ENCODE data around the gene EHBP1.
"Not testable (repeated sequence)": the region's sequence is repeated elsewhere in the genome, so short reads cannot be mapped to it uniquely, and the experiment has no call there.

The EHBP1 gene

DNA sequence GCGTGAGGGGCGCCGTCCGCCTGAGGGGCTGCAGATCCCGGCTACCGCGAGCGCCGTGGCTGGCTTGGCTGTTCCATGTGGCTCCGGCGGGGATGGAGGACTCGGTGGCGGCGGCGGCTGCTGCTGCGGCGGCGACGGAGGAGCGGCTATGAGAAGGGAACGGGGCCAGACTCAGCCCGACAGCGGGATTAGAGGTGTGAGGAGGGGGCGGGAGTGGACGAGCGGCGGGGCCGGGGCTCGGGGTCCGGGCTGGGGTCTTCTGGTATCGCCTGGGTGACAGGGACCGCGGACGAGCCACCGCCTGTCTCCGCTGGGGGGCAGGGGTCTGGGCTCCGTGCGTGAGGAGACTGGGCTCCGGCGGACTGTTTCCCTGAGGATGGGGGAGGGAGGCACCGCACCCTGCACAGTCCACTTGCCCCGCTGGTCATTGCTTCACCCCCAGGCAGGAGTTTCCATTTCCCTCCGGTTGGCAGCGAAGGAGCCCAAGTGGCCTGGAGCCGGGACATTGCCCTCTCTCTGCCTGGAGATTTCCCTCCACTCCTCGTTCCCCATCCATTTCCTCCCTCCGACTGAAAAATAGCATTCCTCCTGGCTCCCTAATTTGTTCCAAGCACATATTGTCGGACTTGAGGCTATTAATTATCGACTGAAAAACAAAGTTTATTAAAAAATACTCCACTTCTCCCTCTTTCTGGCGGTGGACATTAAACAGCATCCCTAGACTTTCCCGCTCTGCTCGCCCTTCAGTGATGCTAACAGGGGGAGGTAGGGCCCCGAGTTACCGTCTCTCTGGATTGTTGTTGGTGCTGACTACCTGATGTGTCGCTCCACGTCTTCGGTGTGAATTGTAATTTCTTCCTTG is 577 bp downstream of the EHBP1 start:
- DNase-seq (ENCODE audit: low read depth), result peak; percentile 4

DNA sequence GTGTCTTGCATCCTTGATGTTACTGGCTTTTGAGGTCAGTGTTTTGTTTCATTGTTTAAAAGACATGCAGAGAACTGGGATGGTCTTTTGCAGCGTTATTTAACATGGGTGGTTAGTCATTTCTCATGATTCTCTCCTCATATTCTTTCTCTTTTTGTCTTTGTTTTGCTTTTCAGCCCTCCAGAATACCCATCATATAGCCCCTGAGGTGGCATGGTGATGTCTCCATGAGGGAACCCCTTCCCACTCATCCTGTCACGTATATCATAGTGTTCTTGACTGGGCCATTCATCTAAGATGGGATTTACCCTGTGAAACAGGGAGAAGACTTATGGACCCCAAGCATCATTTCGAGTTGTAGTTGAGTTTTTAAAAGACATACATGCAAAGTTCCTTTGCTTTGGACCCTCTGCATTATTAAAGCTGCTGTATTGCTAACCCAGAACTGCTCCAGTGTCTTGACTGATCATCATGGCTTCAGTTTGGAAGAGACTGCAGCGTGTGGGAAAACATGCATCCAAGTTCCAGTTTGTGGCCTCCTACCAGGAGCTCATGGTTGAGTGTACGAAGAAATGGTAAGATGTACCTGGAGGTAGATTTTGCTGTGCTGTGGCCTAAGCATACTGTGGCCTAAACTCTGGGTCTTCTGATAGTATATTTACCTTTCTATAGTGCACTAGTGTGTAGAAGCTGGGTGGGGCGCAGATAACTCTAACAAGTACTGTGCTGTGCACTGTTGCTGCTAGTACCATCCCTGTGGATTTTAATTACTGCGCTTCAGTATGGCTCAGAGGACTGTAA is 1.4 kb downstream of the EHBP1 start:
- no peak for DNase-seq (ENCODE audit: low read depth)

DNA sequence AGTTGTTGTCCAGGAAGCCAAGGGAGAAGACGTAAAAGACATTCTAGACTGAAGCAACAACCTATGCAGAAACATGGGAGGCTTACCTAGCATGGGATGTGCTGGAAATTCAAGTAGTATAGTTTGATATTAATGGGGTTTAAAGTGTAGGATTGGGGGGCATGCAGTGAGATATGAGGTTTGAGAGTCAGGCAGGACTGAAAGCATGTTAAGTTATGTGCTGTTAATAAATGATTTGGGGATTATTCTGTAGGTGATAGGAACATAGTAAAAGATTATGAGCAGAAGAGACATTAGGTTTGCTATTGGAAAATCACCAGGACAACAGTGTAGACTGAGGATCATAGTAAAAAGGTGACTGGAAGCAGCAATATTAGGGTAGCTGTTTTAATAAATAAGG is 3.2 kb downstream of the EHBP1 start:
- DNase-seq (ENCODE audit: low read depth), result no peak

DNA sequence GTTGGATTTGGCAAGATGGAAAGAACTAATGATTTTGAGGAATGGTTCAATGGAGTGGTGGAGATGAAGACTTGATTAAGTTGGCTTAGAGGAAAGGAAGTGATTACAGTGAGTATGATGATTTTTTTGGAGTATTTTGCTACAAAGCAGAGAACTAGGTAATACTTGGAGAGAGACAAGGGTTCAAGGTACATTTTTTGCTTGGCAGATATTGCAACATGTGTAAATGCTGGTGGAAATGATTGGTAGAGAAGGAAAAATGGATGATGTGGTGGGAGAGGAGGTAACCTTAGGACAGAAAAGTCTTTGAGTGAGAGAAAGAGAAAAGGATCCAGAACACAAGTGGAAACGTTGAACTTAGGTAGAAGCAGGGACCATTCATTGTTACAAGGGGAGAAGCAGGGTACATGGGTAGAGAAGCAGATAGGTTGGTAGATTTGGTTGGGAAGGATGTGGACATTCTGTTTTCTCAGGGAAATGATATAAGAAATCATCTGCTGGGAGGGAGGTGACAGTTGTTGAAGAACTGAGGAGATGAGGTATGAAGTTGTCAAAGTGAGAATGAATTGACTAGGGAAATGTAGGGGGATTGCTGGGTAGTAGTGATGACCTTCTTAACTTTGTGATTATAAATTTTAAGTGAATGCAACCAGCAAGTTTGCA is 6.5 kb downstream of the EHBP1 start:
- DNase-seq (ENCODE audit: low read depth), result no peak

DNA sequence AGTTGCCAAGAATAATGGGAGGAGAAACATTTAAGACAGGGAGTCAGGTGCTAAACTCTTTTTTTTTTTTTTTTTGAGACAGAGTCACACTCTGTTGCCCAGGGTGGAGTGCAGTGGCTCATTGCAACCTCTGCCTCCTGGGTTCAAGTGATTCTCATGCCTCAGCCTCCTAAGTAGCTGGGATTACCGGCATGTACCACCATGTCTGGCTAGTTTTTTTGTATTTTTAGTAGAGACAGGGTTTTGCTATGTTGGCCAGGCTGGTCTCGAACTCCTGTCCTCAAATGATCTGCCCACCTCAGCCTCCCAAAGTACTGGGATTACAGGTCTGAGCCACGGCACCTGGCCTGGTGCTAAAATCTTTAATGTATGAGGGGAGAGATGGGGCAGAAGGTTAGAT is 7.7 kb downstream of the EHBP1 start:
- DNase-seq (ENCODE audit: low read depth), result not testable (repeated sequence)

DNA sequence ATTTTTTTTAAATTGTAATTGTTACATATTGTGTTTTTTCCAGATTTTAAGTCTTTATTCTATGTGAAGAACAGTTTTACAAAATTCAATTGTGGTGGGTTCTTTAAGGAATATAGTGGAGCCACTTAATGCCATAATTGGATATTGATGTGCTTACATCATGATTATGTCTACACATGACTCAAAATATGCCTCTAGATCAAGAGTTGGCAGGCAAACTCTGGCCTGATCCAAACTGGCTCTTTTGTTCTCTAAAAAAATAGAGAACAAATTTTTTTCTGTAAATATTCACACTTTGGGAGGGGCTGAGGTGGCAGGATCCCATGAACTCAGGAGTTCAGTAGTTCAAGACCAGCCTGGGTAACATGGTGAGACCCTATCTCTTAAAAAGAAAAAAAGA is 8.3 kb downstream of the EHBP1 start:
- DNase-seq (ENCODE audit: low read depth), result no peak

DNA sequence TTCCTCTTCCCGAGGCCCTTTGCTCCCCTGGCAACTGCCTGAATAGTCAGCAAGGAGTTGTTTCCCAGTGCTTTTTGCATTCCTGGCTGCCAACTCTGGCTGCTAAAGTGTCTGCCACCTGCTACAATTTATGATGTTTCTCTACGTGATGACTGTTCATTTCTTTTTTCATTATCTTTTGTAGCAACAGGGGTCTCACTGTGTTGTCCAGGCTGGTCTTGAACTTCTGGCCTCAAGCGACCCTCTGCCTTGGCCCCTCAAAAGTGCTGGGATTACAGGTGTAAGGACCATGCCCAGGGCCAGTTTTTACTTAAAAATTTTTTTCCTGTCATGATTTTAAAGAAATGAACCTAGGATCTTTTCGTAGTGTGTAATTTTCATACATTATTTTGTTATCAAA is 11.3 kb downstream of the EHBP1 start:
- no peak for DNase-seq (ENCODE audit: low read depth)

DNA sequence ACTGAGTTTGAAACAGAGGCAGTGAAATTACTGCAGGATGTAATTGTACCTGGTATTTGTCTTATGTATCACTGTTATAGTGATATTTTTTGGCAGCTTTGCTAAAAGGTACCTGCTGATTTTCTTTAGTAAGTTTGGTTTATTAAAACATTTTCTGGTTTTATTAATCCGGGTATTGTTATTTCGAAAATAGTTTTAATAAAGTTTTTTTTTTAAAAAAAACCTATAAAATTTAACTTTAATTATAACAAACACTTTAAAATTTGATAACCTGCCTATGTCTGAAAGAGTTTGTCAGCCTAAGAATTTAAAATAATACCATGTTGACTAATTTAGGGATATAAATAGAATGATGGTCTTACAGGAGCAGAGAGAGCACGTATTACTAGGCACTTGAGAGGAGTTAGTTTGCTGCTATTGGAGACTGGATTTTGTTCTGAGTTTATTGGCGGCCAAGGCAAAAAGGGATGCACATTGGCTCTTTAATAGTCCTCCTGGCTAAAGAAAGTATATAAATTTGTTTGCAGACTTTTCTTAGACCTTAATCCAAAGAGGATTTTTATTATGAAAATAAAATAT is 12.1 kb downstream of the EHBP1 start:
- DNase-seq (ENCODE audit: low read depth), result no peak

DNA sequence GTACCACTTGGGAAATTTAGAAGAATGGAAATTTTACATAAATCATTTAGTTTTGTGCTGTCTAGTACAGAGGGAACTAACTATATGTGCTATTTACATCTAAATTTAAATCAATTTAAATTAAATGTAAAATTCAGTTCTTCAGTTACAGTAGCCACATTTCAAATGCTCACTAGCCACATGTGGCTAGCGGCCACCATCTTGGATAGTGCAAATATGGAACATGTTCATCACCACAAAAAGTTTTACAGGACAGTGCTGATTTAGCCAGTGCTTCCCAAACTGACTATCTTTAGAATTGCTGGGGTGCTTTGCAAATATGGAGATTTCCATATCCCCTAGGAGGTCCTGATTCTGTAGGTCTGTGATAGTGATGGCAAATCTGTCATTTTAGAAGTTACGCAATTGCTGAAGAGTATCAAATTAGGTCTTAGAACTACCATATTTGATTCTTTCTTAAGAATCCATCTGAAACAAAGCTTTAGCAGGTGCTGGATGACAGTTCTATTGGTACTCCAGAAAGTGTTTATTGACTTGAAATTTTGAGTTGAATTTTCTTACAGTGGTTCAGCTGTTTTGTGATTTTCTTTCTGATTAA is 12.8 kb downstream of the EHBP1 start:
- DNase-seq (ENCODE audit: low read depth), result no peak

DNA sequence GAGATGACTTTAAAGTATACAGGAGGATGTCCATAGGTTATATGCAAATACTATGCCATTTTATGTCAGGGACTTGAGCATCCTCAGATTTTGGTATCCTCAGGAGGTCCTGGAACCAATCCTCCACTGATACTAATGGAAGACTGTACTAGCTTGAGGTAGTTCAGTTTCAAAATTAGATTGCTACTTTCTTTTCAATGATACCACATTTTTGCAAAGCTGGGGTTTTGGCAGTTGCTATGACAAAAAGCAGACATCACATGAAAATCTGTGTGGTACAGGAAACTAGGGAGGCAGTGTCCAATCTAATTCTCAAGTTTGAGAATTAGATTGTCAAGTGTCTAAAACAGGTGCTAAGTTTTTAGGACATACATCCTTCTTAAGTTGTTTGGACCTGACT is 14.2 kb downstream of the EHBP1 start:
- no peak for DNase-seq (ENCODE audit: low read depth)

DNA sequence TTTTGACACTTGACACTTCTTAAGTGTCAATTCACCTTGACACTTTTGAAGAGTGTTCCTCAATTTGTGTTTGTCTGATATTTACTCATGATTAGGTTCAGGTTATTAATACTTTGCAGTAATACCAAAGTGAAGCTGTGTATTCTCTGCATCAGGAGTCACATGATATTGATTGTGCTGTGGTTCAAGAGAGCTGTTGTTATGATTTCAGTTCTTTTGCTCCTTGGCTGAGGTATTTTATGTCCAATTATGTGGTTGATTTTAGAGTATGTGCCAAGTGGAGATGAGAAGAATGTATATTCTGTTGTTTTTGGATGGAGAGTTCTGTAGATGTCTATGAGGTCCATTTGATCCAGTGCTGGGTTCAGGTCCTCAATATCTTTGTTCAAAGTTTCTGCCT is 17.2 kb downstream of the EHBP1 start:
- no peak for DNase-seq (ENCODE audit: low read depth)

DNA sequence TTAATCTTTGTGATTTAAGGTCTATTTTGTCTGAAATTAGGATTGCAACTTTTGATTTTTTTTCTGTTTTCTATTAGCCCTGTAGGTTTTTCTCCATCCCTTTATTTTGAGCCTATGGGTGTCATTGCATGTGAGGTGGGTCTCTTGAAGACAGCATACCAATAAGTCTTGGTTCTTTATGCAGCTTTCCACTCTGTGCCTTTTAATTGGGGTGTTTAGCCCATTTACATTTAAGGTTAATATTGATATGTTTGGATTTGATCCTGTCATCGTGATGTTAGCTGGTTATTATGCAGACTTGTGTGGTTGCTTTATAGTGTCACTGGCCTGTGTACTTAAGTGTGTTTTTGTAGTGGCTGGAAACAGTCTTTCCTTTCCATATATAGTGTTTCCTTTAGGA is 17.7 kb downstream of the EHBP1 start:
- no peak for DNase-seq (ENCODE audit: low read depth)

DNA sequence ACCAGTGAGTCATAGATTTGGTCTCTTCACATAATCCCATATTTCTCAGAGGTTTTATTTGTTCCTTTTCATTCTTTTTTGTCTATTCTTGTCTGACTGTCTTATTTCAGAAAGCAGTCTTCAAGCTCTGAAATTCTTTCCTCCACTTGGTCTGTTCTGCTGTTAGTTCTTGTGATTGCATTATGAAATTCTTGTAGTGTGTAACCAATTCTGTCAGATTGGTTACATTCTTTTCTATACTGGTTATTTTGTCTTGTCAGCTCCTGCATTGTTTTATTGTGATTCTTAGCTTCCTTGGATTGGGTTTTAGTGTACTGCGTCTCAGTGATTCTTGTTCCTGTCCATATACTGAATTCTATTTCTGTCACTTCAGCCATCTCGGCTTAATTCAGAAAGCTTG is 18.6 kb downstream of the EHBP1 start:
- no peak for DNase-seq (ENCODE audit: low read depth)

DNA sequence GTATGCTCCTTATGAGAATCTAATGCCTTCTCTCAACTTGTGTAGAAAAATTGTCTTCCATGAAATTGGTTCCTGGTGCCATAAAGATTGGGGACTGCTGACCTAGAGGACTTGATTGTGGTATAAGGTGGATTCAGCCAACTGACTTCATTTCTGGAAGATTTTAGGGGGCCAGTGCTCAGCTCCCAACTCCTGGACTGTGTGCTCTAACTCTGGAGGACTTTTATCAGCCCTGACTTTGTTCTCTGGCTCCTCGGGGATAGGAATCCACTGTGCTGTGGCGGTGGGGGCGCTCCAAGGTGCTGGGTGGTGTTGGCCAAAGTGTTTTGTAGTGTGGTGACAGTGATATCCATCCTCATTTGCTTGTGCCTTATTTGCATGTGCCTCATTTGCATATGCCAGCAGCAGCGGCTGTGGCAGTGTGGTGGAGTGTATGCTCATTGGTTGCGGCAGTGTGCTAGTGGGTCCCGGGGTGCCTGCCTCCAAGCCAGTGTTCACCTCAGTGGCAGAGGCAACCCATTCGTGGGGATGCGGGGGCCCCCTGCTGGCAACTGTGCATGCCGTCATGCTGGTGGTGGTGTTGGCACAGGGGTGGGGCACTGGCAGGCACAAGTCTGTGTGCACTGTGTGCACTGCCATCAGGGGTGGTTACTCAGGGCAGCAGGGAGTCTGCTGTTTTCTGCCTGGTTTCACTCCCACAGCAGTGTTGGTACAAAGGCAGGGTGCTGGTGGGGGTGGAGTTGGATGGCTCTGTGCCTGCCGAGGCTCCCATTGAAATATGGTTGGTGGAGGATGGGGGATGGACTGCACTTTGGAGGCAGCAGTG is 19.6 kb downstream of the EHBP1 start:
- DNase-seq (ENCODE audit: low read depth), result no peak

DNA sequence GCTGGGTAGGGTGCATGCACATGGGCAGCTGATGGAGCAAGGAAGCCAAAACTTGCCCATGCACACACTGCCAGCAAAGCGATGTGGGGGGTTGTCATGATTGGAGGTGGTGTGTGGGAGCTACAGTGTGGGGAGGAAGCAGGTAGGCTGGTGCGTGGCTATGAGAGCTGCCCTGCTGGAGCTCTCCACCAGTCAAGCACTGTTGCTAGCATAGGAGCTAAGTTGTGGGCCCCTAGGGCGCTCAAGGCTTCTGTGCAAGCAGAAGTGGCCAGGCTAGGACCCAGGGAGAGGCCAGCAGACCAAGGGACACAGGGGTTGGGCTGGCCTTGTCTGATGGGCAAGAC is 20.2 kb downstream of the EHBP1 start:
- no peak for DNase-seq (ENCODE audit: low read depth)

DNA sequence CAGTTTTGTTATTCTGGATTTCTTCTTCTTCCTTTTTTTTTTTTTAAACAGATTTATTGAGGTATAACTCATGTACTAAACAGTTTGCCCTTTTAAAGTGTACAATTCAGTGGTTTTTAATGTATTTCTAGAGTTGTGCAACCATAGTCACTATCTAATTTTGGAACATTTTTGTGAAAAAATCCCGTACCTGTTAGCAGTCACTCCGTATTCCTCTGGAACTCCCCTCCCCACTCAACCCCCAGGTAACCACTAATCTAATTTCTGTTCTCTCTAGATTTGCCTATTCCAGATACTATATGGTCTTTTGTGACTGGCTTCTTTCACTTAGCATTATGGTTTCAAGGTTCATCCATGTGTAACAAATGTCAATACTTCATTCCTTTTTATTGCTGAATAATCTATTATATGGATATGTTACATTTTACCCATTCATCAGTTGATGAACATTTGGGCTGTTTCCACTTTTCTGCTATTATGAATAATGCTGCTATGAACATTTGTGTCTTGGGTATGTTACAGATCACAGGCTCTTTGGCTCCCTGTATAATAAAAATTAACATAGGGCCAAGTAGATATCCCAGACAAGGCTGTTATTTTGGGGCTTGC is 21.9 kb downstream of the EHBP1 start:
- DNase-seq (ENCODE audit: low read depth), result no peak

DNA sequence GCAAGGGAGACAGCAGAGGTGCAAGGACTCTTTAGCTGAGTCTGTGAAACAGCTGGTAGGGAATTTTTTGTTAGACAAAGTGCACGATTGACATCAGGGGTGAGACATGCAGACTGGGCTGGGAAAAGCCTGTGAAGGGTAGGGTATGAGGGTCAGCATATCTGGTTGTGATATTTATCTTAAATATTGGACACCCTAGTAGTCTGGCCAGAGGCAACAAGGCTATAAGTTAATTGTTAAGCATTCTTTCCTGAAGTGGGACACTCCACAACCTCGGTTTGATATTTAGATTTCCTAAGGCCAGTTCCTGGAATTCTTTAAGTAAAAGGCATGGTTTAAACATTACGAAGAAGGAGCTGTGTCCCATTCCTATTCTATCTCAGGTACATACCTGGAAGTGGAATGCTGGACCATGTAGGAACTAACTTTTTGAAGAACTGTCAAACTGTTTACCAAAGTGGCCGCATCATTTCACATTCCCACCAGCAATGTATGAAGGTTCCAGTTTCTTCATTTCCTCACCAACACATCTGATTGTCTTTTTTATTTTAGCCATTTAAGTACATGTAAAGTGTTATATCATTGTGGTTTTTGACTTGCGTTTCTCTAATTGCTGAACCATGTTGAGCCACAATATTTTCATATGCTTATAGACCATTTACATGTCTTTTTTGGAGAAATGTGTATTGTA is 22.5 kb downstream of the EHBP1 start:
- DNase-seq (ENCODE audit: low read depth), result no peak

DNA sequence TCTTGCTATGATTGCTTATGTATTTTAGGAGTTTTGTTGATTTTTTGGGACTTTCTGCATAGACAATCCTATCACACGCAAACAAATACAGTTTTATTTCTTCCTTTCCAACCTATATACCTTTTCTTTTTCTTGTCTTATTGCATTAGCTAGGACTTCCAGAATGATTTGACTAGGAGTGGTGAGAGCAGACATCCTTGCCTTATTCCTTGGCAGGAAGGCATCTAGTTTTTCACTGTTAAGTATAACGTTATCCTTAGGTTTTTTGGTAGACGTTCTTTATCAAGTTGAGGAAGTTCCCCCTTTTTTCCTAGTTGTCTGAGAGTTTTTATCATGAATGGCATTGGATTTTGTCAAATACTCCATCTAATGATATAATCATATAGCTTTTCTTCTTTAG is 25.8 kb downstream of the EHBP1 start:
- no peak for DNase-seq (ENCODE audit: low read depth)

DNA sequence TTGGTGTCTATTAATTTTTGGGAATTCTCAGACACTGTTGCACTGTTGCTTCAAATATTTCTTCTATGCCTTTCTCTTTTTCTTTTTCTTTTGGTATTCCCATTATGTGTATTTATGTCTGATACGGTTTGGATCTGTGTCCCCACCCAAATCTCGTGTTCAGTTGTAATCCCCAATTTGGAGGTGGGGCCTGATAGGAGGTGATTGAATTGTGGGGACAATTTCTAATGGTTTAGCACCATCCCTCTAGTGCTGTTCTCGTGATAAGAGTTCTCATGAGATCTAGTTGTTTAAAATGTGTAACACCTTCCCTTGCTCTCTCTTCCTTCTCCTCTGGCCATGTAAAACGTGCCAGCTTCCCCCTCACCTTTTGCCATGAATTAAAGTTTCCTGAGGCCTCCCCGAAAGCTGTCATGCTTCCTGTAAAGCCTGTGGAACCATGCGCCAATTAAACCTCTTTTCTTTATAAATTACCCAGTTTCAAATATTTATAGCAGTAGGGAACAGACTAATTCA is 26.8 kb downstream of the EHBP1 start:
- DNase-seq (ENCODE audit: low read depth), result no peak

DNA sequence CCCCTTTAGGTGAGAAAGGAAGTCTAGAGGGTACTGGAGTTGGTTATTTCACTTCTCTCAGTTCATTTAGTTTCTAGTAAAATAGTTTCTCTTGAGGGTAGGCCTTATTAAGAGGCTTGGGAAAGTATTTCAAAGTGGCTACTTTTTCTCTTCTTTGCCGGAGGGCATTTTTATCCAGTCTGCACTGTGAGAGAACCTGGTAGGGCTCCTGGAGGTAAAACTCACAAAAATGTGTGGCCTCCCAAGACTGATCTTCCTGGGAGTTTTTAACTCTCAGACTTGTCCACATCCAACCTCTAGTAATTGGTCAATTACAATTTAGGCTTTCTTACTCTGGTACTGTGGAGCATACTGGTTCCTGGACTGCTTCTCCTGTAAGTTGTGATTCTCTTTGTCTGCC is 28.0 kb downstream of the EHBP1 start:
- no peak for DNase-seq (ENCODE audit: low read depth)

All from stimulated activated CD8-positive, alpha-beta memory T cell treated with anti-CD3 and anti-CD28 coated beads, Interleukin-15, amount 100 ng/mL, for 24 hours (primary cell).